Measurements from ENCODE around the gene NDRG2.

The NDRG2 gene

GRCh38 chr14:21040370-21040925, 15.6 kb upstream of the NDRG2 start:
- Histone ChIP-seq H3K4me3 (no peak overlapping the region), H3K27ac (no peak overlapping the region)
- no peak for TF ChIP-seq CTCF (IDR thresholded peaks at IDR 0.05)
- DNase-seq (ENCODE audit: low spot score), result no peak

- TF ChIP-seq CTCF (IDR thresholded peaks at IDR 0.05), result peak; percentile 56
- H3K27ac ChIP-seq, result peak overlapping the region; percentile 73 to 89
Measured at GRCh38 chr14:21039585-21040369, 14.9 kb upstream of the NDRG2 start.

GRCh38 chr14:21038441-21039422, 13.9 kb upstream of the NDRG2 start:
- peak overlapping the region; percentile 73 to 89 for H3K27ac ChIP-seq
- TF ChIP-seq CTCF (IDR thresholded peaks at IDR 0.05), result no peak
- DNase-seq (ENCODE audit: low spot score), result peak; percentile 86
- peak overlapping the region; percentile 57 for H3K4me3 ChIP-seq

More at GRCh38 chr14:21039585-21040369, 14.9 kb upstream of the NDRG2 start:
- peak overlapping the region; percentile 57 for H3K4me3 ChIP-seq
- no peak for DNase-seq (ENCODE audit: low spot score)

- H3K27ac ChIP-seq, result no peak overlapping the region
- TF ChIP-seq CTCF (IDR thresholded peaks at IDR 0.05), result no peak
- DNase-seq (ENCODE audit: low spot score), result no peak
- H3K4me3 ChIP-seq, result no peak overlapping the region
Measured at GRCh38 chr14:21037156-21037555, 12.3 kb upstream of the NDRG2 start.

GRCh38 chr14:21036751-21037150, 11.9 kb upstream of the NDRG2 start:
- TF ChIP-seq CTCF (IDR thresholded peaks at IDR 0.05), result no peak
- no peak overlapping the region for H3K27ac ChIP-seq

GRCh38 chr14:21034707-21035106, 9.8 kb upstream of the NDRG2 start, which contains the start of gene RNASE13:
Gene RNASE13, minus strand, starts transcription at chr14:21034807. Its CDS starts 519 bp downstream, at chr14:21034288.
- DNase-seq (ENCODE audit: low spot score), result no peak
- TF ChIP-seq CTCF (IDR thresholded peaks at IDR 0.05), result no peak
- Histone ChIP-seq H3K4me3 (no peak within 1 kb of the TSS), H3K27ac (no peak within 1 kb of the TSS)

More at GRCh38 chr14:21036751-21037150, 11.9 kb upstream of the NDRG2 start:
- H3K4me3 ChIP-seq, result no peak overlapping the region
- no peak for DNase-seq (ENCODE audit: low spot score)

Data from coronary artery (tissue), 2 donors.